ENCODE measurements around the gene TKT. TPM values are rescaled to one million over a fixed set of nuclear protein-coding genes. Genes with fewer than 3 reads are reported as not detected.
A peak's percentile ranks its signal among the peaks of the same experiment; 100 is the strongest.

The TKT gene
- total RNA-seq, 1 experiment from 2014 or later = 650 TPM

DNA sequence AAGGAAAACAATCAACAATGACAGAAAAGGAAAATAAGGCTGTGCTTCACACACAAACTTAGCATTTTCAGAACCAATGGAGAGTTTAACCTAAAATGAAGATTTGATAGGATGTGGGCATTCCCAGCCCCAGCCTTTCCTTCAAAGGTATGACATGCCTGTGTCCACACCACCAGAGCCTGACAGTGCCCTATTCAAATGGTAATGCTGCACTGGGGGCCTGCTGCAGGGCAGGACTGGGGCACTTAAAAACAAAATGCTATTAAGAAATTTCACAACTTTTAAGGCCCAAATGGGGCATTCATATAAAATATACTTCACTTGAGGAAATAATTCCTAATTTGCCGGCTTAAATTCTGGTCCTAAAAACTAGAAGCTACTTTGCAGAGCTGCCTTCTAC lies 30.9 kb upstream of the TKT start:
- Histone ChIP-seq H4K20me1 (ENCODE audit: control insufficient read depth, insufficient read depth, insufficient read length) (no peaks in the 10 kb centered on the region), H3K14ac (ENCODE audit: insufficient read depth, low read length) (no peak overlapping the region), H3K9ac (ENCODE audit: extremely low read depth, insufficient read length, low read length) (no peak overlapping the region), H2BK12ac (ENCODE audit: insufficient read length, low read depth, low read length) (no peak overlapping the region), H3K27me3 (ENCODE audit: insufficient read depth, low read length) (no peaks in the 10 kb centered on the region), H3K79me2 (ENCODE audit: insufficient read depth, low read length) (no peaks in the 10 kb centered on the region), H3K18ac (ENCODE audit: insufficient read length, low read depth, low read length) (no peak overlapping the region), H2BK5ac (ENCODE audit: insufficient read length, low read length) (no peak overlapping the region), H3K9me3 (ENCODE audit: control insufficient read depth, low read depth, low read length) (no peaks in the 10 kb centered on the region), H2BK15ac (ENCODE audit: low read depth, low read length) (no peak overlapping the region), H3K23ac (ENCODE audit: insufficient read length, low read depth, low read length) (no peak overlapping the region), H2AK5ac (ENCODE audit: insufficient read length, low read length) (no peak overlapping the region), H4K8ac (replicated peaks; ENCODE audit: insufficient read length, low read depth, low read length) (no peak overlapping the region), H4K5ac (ENCODE audit: insufficient read length, low read depth, low read length) (no peak overlapping the region), H2BK120ac (ENCODE audit: low read depth, low read length, poor library complexity, severe bottlenecking) (no peak overlapping the region), H3K27ac (ENCODE audit: insufficient read length, low read depth, low read length) (peak overlapping the region; percentile 84), H3T11ph (ENCODE audit: low read length) (no peak overlapping the region), H2BK20ac (ENCODE audit: low read depth, low read length, poor library complexity, severe bottlenecking) (no peak overlapping the region), H3K79me1 (ENCODE audit: insufficient read depth, low read depth, low read length, poor library complexity, severe bottlenecking) (no peaks in the 10 kb centered on the region), H3K4me1 (ENCODE audit: insufficient read depth, low read length) (peaks cover 3% of the 10 kb centered on the region), H4K91ac (ENCODE audit: insufficient read length, low read depth, low read length) (no peak overlapping the region), H3K4me2 (ENCODE audit: insufficient read depth, insufficient read length, low read length) (peak overlapping the region; percentile 75), H2AFZ (ENCODE audit: low read length) (no peak overlapping the region), H3K4ac (ENCODE audit: low read depth, low read length) (no peak overlapping the region), H3K56ac (ENCODE audit: insufficient read length, low read depth, low read length) (no peak overlapping the region), H3K23me2 (ENCODE audit: insufficient read length, low read depth, low read length, poor library complexity, severe bottlenecking) (peaks cover 4% of the 10 kb centered on the region)
- peak overlapping the region; percentile 44 to 74 for H3K4me3 Mint-ChIP-seq
- DNase-seq = peak; percentile 67
- H3K9me3 Mint-ChIP-seq = no peaks in the 10 kb centered on the region
- no CpG with 5 or more reads among the region's 1 CpG for WGBS (ENCODE audit: extremely low coverage, insufficient read length, low lambda C conversion rate)
- H3K36me3 Mint-ChIP-seq (ENCODE audit: insufficient read depth in 1 of 3, low read depth in 3 of 3) = peaks cover 5 to 25% (median 25%) of the 10 kb centered on the region in 3 experiments; a peak in 5 of 7 replicates
- no peaks in the 10 kb centered on the region for H3K27me3 Mint-ChIP-seq (ENCODE audit: low read depth)
- H3K4me1 Mint-ChIP-seq = peaks cover 44 to 58% of the 10 kb centered on the region in 2 experiments
- TF ChIP-seq, protein P1, sequence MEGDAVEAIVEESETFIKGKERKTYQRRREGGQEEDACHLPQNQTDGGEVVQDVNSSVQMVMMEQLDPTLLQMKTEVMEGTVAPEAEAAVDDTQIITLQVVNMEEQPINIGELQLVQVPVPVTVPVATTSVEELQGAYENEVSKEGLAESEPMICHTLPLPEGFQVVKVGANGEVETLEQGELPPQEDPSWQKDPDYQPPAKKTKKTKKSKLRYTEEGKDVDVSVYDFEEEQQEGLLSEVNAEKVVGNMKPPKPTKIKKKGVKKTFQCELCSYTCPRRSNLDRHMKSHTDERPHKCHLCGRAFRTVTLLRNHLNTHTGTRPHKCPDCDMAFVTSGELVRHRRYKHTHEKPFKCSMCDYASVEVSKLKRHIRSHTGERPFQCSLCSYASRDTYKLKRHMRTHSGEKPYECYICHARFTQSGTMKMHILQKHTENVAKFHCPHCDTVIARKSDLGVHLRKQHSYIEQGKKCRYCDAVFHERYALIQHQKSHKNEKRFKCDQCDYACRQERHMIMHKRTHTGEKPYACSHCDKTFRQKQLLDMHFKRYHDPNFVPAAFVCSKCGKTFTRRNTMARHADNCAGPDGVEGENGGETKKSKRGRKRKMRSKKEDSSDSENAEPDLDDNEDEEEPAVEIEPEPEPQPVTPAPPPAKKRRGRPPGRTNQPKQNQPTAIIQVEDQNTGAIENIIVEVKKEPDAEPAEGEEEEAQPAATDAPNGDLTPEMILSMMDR (conservative IDR thresholded peaks at IDR 0.05) = no peak
- peak overlapping the region; percentile 92 to 99 (median 98) for H3K27ac Mint-ChIP-seq
